GM19043 (cell line): Measurements from ENCODE around the gene GCN1.

Source experiments
- ATAC-seq: cut with Tn5 transposase; IDR thresholded peaks from one replicate; pipeline ENCODE4 v1.9.1; 2021; ENCODE audit warnings: low read depth; ENCODE audit not compliant: unreplicated experiment

GCN1 gene

DNA sequence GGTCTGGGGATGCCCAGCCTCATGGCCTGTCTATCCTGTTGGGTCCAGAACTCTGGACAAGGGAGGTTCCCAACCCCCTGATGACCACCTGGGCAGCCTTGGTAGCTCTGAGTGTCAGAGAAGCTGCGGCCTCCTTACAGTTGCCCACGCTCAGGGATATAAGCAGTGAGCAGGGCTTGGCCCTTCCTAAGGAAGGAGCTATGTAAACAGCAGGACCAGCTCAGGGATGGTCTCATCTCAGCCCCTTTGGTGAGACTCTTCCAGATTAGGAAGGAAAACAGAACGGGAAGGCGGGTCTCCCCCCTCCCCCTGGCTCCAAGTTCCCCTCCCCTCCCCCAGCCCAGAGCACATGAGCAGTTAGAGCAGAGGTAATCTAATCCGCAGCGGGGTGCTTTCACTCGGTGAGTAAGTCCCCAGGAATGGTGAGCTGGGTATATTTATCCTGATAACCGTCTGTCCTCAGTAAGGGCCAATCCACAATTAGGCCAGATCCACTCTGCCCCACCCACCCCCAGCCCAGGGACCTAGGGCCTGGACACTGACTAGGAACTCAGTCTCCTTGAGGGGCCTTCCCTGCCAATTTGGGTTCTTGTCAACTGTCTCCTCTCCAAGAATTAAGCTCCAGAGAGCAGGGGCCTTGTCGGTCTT lies 35.9 kb upstream of the GCN1 start:
- ATAC-seq, result no peak

GRCh38 chr12:120229487-120230325 lies 35.2 kb upstream of the GCN1 start:
- no peak for ATAC-seq

- ATAC-seq, result no peak
Observed at GRCh38 chr12:120229071-120229486, 34.6 kb upstream of the GCN1 start.

DNA sequence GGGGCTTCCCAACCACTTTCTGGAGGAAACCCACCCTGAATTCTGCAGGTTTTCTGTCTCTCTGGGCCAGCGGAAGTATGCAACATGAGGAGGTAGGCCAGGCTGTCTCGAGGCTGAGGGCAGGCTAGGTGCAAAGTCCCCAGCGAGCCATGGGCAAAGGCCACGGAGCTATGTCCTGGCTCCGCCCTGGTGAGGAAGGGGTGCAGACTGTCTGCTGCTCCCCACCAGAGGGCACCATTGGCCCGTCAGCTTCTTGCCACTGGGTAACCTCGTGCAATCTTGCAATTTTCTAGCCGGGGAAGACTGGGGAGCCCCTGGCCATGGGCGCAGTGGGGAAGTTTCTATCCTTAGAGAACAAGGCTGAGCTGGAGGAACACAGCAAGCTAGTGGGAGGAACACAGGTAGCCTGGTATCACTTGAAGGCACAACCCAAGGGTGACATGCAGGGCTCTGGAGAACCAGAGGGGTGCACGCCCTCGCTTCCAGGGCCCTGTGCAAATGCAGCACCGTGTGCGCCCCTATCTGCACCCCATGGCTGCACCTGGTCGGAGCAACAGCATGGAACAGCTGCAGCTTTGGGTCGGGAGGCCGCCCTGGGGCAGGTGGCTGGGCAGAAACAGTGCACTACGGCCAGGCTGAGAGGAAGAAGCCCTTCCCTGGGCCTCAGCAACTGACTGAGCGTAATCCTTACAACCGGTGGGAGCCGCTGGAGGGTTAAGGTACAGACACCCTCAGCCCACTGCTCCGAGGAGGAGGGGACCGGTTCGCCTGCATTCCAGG lies 34.0 kb upstream of the GCN1 start:
- ATAC-seq, result peak; percentile 57

- ATAC-seq, result no peak
Observed at GRCh38 chr12:120228041-120228290, 33.5 kb upstream of the GCN1 start.

GRCh38 chr12:120227233-120228040 lies 32.9 kb upstream of the GCN1 start:
- ATAC-seq, result no peak

DNA sequence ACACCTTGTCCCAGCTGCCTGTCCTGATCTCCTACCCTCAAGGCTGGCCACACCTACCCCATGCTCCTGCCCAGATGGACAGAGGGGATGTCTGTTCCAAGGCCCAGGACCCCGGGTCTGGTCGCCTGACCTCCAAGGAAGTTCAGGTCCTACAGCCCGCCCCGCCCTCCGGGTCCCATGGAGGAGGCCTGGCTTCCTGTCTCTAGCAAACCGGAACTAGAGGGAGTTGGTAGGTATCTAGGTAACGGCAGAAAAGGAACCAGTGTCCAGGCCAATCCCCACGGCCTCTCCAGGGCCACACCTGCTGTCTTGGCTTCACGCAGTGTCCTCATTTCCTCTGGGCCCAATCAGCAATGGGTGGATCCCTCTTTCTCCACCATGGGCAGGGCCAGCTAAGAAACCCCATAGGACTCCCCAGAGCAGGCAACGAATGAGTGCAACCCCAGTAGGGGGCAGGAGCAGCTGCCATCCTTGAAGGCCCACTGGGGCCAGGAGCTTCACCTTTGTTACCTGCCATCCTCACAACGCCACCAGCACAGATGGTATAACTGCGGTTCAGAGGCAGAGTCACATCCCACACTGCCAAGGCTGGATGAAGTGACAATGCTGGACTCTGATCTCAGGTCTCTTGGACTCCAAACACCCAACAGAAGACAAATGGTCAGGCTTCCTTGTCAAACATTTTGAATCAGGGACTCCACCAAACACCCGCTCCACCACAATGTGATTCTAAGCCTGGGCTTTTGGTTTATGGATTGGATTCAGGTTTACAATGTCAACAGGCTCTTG lies 31.5 kb upstream of the GCN1 start:
- ATAC-seq, result no peak

DNA sequence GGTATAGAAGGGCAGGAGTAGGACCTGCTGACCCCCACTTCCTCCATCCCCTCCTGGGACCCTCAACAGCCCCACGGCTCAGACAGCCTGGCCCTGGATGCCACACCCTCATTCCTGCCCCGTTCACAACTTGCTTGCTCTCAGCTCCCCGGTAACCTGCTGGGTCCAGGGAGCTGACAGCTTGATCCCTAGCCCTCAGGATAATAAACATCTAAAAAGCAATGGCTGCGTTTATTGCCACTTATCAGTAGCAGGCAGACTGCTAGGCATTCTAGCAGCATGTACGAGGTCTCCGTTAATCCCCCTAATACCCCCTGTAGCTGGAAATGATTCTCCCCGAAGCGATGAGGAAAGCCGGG lies 30.7 kb upstream of the GCN1 start:
- no peak for ATAC-seq

- no peak for ATAC-seq
Observed at GRCh38 chr12:120224304-120225199, 30.0 kb upstream of the GCN1 start.

GRCh38 chr12:120223458-120224303 lies 29.2 kb upstream of the GCN1 start:
- no peak for ATAC-seq

DNA sequence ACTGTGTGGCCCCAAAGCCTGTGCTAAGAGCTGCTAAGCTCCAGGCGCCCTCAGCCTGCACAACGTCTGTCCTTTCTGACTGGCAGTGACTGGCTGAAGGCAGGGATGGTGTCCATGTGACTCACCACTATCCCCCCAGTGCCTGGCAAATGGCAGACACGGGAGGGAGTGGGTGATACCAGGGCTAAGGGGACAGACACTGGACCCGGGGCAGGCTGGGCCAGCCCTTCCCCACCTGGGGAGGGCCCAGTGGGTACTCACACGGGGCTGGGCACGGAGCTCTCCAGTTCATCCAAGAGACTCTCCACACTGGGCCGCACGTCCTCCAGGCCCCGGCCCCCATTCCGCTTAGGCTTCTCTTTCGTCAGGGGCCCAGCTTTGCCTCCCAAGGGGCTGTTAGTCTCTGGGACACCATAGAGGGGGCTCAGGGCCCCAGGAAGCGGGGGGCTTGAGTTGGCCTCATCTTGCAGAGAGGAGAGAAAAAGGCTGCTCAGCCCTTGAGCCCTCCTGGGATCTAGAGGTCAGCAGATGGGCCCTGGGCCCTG lies 27.8 kb upstream of the GCN1 start:
- no peak for ATAC-seq

DNA sequence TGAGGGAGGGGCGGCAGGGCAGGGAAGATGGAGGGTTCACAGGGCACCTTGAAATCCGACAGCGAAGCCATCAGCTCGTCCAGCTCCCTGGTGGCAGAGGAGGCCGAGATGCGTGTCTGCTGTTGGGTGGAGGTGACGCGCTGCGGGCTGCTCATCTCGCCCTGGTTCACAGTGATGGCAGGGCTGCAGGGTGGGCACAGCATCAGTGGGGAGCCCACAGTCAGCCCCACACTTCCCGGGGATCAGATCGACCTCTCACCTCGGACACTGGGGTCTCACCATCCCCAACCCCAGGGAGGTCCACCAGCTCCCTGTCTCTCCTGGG lies 27.0 kb upstream of the GCN1 start:
- no peak for ATAC-seq

DNA sequence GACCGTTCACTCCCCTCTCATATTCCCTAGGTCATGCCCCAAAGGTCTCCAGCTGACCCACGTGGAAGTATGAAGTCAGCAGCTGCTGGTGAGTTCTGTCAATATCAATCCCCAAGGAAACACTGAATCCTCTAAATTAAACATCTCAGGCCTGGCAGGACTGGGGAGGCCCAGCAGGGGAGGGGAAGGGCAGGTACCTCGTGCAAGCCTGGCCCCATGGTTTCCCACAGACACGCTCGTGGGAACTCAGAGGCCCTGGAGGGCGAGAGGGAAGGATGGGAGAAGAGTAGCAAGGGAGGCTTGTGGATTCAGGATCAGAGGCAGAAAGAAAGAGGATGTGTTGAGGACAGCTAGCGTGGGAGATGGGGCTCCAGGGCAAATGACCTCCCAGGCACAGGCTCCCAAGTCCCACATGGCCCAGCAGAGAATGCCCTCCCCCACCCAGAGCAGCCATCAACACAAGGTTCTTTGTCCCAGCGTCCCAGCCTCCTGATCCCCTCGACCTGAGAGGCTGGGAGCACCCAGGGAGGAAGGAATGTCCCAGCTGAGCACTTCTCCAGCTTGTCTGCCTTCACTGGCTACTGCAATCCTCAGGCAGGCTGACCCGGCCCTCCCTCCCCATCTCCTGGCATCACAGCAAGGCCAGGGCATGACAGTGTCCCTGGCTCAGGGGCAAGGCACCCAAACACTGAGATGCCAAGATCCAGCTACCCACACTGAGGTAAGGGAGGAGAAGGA lies 26.5 kb upstream of the GCN1 start:
- ATAC-seq, result no peak

GRCh38 chr12:120218680-120219606 lies 24.4 kb upstream of the GCN1 start:
- no peak for ATAC-seq

- no peak for ATAC-seq
Observed at GRCh38 chr12:120216742-120217605, 22.5 kb upstream of the GCN1 start.
